Fibroblast of the conjunctiva (primary cell): ENCODE results near the gene EZR.
"Not testable (repeated sequence)": the region's sequence is repeated elsewhere in the genome, so short reads cannot be mapped to it uniquely, and the experiment has no call there.

Experiments
- DNase-seq: peaks from one replicate; pipeline ENCODE4 v3.0.0-alpha.2; 2010; ENCODE audit warnings: low read depth

EZR gene

GRCh38 chr6:158841358-158841757 lies 22.2 kb upstream of the EZR start:
- DNase-seq: no peak

DNA sequence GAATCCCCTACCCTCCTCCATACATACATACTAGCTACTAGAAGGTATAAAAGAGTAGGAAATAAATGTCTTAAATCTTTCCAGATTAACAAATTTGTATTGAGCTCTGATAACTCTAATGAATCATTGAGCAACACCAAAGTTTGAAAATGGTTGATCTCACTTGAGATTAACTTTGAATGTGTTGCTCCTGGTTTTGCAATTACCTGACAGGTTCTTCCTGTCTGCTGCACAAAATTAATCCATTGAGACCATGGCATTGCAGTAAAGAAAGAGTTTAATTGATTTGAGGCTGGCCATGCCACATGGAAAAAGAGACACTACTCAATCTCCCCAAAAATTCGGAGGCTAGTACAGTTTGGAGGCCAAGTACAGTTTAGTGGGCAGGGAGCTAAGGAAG lies 21.3 kb upstream of the EZR start:
- DNase-seq: no peak

DNA sequence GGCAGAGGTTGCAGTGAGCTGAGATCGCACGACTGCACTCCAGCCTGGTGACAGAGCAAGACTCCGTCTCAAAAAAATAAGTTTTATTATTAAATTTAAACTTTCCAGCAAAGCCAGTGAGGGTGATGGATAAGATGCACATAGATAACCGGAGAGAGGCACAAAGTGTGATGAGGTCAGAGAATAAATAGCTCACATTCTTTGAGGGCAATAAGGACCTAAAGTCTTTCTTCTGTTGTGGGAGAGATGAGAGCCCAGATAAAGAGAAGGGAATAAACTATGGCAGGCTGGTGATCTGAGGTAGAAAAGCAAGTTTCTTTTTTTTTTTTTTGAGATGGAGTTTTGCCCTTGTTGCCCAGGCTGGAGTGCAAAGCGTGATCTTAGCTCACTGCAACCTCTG lies 20.6 kb upstream of the EZR start:
- DNase-seq: no peak

DNA sequence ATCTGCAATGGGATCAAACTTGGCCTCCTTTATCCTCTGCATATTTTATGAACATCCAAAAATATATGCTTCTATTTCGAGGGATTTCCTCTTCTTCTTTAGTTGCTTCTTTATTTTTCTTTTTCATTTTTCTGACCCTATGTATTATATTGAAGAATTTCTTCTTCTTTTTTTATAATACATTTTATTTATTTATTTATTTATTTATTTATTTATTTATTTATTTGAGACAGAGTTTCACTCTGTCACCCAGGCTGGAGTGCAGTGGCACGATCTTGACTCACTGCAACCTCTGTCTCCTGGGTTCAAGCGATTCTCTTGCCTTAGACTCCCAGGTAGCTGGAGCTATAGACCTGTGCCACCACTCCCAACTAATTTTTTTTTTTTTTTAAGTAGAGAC lies 19.6 kb upstream of the EZR start:
- DNase-seq: not testable (repeated sequence)

GRCh38 chr6:158837684-158838625 lies 18.8 kb upstream of the EZR start:
- no peak for DNase-seq

DNA sequence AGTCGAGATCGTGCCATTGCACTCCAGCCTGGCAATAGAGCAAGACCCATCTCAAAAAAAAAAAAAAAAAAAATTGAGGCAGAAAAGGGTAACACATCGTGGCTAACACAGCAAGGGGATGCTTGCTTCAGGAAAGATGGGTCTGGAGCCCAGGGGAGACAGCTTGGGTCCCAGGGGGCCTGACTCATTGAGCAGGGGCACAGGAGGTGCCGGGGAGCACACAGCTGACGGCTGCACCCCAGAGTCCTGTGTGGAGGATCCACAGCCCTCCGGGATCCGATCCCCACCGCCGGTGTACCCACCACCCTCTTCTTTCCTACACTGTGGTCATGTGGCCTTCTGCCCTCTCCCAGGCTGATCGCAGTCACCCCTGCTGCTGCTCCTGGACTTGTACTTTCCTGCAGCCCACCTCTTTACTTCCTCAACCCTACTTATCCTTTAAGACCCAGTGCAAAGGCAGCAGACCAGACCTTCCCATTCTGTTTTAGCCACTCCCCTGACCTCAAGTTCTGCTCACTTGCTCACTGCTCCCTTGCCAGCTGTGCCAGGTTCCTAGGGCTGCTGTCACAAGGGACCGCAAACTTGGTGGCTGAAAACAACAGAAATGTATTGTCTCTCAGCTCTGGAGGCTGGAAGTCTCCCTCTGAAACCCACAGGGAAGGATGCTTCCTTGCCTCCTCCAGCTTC lies 17.6 kb upstream of the EZR start:
- no peak for DNase-seq

- DNase-seq: no peak
Observed at GRCh38 chr6:158835616-158836221, 16.6 kb upstream of the EZR start.

GRCh38 chr6:158834675-158835385 lies 15.7 kb upstream of the EZR start:
- no peak for DNase-seq

GRCh38 chr6:158832807-158833206 lies 13.6 kb upstream of the EZR start:
- DNase-seq: not testable (repeated sequence)

GRCh38 chr6:158832026-158832425 lies 12.9 kb upstream of the EZR start:
- no peak for DNase-seq

GRCh38 chr6:158831571-158831970 lies 12.4 kb upstream of the EZR start:
- no peak for DNase-seq

GRCh38 chr6:158830736-158831135 lies 11.6 kb upstream of the EZR start:
- no peak for DNase-seq

DNA sequence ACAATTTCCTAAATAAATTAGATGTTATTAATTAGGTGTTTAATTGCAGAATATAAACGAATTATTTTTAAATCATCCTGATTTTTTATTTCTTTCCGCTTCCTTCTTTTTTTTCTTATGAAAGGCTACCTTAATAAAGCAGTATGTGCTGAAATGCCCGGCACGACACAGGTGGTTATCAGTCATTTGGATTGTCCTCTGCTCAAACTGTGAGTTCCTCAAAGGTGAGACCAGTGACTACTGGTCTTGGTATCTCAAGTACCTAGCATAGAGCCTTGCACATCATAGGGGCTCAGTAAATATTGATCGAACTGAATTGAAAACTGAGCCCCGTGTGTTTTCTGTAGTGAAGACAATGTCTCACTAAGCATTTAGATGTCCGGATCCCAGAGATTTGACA lies 9.6 kb upstream of the EZR start:
- DNase-seq: no peak

- no peak for DNase-seq
Observed at GRCh38 chr6:158826819-158827501, 7.8 kb upstream of the EZR start.

- DNase-seq: no peak
Observed at GRCh38 chr6:158825951-158826306, 6.8 kb upstream of the EZR start.

DNA sequence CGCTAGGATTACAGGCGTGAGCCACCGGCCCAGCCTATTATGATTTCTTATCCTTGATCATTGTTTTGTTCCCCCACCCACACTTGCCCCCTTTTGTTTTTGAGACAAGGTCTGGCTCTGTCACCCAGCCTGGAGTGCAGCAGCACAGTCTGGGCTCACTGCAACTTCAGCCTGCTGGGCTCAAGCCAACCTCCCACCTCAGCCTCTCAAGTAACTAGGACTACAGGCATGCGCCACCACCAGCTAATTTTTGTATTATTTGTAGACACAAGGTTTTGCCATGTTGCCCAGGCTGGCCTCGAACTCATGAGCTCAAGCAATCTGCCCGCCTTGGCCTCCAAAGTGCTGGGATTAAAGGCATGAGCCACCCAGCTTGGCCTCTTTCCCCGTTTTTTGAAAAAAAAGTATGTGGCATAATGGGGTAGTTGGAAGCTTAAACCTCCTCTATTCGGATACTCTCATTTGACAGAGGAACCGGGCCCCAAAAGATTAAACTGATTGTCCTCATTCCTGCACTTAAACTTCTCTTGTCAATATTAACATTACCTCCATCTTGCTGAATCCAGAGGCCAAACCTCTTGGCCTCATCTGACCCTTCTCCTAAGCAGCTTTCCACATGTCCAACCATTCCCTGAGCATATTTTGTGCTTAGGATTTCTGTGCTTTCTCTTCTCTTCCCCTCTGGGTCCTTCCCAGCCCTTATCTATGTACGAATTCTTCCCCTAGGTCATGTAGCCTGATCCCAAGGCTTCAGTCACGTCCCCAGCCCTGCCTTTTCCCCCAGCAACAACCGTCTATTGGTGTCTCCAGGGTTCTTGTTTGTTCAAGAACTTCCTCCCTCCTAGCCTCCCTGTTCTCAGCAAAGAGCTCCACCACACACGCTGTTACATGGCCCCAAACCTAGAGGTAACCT lies 6.1 kb upstream of the EZR start:
- no peak for DNase-seq

DNA sequence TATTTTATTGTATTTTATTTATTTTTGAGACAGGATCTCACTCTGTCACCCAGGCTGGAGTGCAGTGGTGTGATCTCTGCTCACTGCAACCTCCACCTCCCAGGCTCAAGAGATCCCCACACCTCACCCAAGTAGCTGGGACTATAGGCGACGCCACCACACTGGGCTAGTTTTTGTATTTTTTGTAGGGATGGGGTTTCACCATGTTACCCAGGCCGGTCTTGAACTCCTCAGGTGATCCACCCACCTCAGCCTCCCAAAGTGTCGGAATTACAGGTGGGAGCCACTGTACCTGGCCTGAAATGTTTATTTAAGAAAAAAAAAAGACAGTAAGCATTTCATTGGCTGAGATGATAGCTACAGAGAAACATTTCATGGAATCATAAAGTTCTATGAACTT lies 4.4 kb upstream of the EZR start:
- DNase-seq: not testable (repeated sequence)

DNA sequence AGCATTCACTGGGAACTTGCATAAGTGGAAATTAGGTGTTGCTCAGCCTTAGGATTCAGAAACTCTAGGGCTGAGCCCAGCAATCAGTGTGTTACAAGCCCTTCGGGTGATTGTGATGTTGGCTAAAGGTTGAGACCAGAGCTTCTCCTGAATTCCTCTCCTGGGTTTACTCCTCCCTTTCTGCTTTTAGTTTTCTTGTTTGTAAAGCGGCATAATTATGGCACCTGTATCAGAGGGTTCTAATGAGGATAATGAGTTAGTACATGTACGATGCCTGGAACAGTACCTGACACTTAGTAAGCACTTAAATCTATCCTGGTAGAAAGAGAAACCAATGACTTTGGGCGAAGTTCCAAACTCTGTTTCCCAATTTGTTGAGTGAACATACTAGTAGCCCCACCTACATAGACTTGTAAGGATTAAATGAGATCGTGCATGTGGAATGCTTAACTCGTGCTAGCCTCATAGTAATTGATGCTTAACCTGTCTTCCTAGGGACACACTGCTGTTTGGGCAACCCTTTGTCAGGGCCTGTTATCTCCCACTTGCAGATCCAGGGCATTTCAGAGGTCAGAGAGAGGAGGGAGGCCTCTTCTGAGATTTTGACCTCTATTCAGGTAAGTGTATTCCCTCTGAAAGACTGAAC lies 932 bp upstream of the EZR start:
- DNase-seq: no peak

DNA sequence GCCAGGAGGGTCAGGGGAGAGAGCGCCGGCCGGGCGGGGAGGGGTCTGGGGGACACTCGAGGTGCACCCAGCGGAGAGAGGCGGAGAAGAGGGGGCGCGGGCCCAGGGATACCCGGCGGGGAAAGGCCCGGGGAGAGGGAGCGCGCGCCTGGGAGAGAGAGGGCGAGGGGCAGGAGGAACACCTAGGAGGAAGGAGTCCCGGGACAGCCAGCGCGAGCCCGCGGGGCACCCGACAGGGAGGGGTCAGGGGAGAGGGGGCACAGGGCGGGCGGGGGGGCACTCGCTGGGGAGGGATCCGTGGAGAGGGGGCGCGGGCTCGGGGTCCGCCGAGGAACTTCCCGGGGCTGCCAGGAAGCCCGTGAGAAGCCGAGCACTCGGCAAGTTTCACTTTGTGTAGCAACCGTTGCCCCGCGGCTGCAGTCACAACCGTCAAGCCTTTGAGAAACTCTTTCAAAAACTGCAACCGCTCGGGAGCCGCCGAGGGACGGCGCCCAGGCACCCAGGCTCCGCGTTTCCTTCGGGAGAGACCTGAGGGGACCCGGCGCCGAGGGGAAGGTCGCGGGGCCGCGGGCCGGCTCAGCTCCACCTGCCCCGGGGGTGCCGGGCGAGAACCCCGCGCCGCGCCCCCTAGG lies 471 bp downstream of the EZR start:
- no peak for DNase-seq
